NK-92 treated with Interleukin-12 subunit alpha and Interleukin-12 subunit beta, amount 100 ng/mL, for 24 hours (cell line): ENCODE results near the gene SEMA4D.

Source experiments
- DNase-seq: peaks from one replicate; lab custom pipeline; 2025; lab: John Stamatoyannopoulos, UW

The SEMA4D gene

DNA sequence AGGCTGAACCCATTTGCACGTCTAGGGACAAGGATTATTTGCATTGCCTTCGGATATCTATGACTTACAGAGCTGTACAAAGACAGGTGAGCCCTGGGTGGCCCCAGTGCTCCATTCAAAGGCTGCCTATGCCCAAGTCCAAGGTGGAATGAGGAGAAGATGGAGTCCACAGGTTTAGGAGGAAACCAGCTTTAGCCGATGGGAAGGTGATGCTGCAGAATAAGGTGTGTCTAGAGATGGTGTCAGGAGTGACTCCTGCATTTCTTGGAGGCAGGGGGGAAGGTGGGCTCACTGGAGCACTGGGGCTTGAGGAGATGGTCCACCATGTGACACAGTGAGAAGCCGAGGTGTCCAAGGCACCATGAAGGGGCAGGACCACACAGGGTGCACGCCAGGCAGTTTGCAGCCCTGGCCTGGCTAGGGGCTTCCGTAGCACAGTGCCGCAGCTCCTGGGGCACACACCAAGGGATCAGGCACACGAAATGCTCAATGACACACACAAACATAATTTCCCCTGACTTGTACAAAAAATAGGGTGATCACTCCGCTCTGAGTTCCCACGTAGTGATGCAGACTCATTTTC lies 32.1 kb downstream of the SEMA4D start:
- no peak for DNase-seq

DNA sequence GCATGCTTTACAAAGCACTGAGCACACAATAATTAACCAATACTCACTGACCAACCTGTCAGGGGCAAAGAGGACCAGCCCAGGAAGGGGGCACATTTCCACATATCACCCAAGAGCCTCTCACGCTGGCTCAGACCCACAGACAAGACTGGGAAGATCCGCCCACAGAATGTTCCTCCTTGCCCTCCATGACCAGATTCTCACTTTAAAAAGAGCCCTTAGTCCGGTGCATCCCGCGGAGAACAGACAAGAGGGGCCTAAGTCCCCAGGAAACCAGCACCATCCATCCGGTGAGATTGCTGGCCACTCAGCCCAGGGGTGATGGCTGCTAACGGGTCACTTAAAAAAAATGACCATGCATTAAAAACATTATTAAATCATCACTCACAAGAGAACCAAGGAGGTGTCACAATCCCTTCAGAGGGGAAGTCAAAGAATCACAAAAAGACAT lies 32.9 kb downstream of the SEMA4D start:
- DNase-seq = no peak

DNA sequence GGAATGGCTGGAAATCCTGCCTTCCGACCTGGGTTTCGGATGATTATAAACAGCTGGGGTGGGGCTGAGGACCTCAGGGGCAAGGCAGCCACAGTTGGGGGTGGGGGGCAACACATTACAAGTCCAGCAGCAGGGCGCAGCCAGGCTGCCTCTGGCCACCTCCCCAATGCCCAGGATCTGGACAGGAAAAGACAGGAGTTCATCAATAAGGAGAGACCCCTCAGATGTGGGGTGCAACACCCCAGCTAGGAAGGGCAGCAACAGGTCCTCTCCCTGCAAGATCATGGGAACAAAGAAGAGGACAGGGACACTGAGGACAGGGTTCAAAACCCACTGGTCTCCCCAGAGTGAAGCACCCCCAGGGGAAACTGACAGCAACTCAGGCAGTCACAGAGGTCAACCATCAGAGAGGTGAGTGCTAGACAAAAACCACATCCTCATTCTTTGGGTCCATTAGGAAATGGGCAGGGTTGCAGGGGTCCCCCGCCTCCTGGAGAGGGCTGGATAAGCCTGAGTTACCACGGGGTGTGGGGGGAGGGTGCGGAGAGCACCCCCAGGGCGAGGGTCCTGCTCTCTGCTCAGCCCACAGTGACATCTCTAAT lies 33.5 kb downstream of the SEMA4D start:
- peak; percentile 42 for DNase-seq

DNA sequence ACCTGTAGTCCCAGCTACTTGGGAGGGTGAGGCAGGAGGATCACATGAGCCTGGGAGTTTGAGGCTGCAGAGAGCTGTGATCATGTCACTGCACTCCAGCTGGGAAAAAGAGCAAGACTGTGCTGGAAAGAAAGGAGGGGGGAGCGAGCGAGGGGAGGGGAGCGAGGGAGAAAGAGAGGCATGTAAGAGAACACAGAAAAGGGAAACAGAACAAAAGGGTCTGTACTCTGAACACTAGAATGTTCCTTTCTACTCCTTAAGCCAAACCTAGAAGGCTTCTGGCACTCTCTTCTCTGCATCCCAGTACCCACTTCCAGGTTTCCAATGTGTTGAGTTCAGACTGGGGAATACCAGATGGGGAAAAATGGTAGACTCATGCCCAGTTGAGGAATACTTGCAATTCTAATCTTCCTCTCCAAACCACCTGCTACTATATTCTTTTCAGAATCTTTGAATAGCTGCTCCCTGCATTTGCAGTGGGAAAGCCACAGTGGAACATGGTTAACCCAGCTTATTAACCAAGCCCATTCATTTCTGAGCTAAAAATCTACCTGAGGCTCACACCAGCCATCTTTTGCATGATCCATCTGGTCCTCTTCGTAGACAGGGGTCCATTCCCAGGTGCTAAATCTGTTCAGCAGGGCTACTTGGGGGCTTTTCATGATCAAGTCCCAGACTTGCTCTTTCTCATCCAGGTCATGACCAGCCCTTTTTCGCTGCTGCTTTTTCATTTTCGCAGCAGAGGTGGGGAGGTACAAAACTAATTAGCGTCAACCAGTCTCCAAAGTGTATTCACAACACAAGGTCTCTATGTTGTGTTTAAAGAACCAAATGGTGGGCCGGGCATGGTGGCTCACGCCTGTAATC lies 34.9 kb downstream of the SEMA4D start:
- no peak for DNase-seq

DNA sequence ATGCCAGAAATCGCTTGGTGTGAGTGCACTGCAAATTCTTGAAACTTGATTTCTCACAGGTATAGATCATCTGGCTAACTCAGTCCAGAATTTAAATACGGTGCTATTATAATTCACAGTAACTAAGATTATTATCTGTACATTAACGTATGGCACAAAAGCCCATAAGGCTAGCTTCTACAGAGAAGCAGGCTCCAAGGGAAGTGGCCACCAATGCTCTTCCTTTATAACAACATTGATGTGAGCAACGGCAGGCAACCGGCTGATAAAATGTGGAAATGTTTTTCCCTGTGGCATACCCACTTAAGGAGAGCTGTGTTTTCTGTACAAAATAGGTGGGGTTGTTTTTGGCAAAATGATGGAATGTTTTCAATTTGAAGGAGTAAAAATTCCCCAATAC lies 35.7 kb downstream of the SEMA4D start:
- no peak for DNase-seq

DNA sequence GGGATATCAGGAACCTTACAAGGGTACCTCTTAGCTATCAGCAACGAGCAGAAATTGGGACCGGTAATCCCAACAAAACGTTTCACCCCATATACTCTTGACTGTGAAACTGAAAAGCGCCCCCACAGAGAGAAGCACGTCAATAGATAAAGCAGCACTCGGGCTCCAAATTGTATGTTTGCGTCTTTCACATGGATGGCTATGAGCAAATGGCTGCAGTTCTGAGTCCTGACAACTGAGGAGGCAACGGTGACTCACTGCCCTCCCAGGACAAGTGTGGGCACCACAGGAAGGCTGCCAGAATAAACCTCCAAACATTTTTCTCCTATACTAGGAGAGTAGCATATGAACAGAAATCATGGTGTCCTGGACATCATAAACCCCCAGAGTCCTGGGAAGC lies 36.6 kb downstream of the SEMA4D start:
- DNase-seq = no peak

DNA sequence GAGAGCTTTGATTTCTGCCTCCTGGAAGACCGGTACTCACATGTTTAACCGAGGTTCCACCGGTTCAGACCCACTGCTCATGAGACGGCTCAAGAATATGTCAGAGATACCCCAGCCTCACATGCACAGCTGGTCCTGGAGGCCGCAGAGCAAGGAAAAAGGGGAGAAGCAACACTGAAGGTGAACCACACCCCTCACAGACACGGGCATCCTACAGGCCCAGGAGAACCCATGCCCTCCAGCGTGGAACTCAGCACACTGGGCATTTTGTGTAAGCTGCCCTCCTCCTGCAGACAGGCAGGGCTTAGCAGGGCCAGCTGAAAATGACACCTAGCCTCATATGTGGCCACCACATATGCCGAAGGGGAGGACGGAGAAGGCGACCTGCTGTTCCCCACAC lies 37.4 kb downstream of the SEMA4D start:
- no peak for DNase-seq

DNA sequence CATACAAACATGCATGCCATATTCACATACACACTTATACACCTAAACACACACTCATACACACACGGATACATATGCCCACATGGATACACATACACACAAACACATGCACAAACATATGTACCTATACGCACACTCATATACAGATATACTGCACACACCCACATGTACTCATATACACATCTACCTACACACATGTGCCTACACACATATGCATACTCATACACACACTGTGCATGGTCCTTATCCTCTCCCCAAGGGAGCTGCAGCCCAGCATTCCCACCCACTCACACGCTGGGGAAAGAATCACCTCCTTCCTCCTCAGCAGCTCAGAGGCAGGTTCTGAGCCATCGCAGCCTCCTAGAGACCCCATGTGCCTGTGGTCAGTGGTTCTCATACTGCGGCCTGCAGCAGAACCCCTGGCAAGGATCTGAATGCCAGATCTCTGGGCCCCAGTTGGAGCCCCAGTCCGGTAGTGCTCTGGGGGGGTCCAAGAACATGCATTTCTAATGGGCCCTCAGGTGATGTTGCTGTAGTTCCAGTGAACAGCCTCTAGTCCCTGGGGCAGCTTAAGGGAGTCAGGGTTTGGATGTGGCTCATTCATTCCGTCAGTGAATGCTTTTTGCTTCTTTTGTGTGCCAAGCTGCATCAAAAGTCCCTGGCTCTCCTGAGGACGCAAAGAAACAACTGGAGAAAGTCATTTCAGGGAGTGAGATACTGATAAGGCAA lies 39.0 kb downstream of the SEMA4D start:
- no peak for DNase-seq

DNA sequence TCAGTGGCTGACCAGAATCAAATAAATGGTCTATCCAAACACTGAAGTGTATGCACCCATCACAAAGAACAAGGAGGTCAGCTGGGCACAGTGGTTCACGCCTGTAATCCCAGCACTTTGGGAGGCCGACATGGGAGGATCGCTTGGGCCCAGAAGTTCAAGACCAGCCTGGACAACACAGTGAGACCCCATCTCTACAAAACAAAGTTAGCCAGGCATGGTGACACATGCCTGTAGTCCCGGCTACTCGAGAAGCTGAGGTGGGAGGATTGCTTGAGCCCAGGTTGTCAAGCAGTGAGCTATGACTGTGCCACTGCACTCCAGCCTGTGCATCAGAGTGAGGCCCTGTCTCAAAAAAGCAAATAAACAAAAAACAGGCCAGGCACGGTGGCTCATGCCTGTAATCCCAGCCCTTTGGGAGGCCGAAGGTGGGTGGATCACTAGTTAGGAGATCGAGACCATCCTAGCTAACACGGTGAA lies 40.5 kb downstream of the SEMA4D start:
- DNase-seq = no peak

DNA sequence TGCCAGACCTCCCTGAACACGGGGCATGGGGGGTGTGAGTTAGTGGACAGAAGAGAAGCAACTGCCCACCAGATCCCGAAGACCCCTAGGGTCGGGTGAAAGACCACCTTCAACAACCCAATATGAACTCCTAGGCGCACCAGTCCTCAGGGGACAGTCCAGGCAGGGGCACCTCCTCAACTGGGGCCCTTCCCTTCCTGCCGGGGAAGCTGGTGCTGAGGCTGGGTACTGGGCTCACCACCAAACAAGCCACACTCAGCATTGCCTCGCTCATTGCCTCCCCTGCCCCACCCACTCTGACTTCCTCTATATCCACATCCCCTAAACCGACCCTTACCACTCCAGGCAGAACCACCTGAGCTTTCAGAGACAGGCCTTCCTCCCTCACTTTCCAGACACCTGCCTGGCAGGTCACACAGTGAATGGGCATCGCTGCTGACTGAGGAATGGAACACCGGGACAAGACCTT lies 42.5 kb downstream of the SEMA4D start:
- no peak for DNase-seq

DNA sequence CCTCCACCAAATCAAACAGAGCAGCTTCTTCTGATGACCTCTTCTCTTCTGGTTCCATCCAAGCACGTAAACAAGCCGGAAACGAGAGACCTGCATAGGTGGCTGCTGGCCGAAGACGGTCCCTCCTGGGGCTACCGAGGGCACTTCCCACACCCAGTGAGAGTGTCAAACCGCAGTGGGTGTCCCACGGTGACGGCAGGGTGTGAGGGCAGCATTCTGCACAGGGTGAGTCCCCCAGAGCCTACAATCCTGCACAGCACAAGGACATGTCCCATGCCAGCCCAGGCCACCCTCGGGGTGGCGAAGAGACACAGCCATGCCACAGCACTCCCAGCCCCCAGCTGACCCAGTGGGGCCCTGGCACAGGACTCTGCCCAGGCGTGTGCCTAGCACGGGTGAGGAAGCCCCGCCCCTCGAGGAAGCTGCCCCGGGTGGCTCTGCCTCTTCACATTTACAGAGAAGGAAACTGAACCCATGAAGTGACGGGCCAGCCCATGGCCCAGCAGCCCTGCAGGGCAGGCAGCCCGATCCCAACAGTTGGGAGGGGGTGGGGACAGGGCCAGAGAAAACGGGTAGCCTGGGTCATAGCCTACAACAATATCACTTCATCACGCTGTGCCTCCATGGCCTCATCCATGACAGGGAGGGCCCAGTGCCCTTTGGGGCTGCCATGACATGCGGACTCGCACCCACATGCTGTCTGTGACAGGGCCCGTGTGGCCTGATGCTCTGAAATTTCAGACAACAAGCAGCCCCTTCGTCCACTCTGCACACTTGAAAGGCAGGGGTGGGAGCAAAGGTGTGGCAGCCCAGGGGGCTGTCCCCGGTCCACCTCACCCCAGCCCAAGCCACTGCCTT lies 43.2 kb downstream of the SEMA4D start:
- no peak for DNase-seq

DNA sequence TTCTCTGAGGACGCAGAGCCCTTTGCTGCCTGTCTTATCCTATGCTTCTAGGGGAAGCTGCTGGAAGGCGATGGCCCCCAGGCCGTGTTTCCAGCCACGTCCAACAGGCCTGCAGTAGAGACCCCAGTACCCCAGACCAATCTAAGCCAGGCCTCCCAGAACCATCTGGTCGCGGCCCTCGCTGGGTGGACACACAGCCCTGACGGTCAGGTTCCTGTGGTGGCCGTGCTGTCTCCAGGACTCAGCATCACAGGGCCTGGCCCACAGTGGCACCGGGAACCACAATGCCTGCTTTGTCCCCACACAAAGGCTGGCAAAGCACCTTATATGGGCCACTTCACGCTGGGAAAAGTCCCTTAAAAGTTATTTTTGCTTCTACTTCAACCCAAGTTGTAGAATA lies 44.5 kb downstream of the SEMA4D start:
- DNase-seq = no peak

DNA sequence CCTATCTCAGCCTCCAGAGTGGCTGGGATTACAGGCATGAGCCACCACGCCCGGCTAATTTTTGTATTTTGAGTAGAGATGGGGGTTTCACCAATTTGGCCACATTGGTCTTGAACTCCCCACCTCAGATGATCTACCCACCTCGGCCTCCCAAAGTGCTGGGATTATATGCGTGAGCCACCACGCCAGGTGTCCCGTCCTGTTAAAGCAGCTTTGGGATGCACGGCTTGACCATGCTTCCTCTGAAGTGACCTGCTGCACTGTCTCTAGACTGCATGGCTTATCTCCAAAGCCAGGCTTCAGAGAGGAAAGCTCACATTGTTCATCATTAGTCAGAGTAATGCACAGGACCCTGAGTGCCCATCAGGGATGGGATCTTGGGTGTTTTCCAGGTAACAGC lies 45.4 kb downstream of the SEMA4D start:
- no peak for DNase-seq

DNA sequence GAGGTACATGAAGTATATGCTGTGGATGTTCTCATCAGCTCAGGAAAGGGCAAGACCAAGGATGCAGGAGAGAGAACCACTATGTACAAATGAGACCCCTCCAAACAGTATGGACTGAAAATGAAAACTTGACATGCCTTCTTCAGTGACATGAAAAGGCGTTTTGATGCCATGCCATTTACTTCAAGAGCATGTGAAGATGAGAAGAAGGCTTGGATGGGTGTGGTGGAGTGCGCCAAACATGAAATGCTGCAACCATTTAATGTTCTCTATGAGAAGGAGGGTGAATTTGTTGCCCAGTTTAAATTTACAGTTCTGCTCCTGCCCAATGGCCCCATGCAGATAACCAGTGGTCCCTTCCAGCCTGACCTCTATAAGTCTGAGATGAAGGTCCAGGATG lies 47.7 kb downstream of the SEMA4D start:
- no peak for DNase-seq

DNA sequence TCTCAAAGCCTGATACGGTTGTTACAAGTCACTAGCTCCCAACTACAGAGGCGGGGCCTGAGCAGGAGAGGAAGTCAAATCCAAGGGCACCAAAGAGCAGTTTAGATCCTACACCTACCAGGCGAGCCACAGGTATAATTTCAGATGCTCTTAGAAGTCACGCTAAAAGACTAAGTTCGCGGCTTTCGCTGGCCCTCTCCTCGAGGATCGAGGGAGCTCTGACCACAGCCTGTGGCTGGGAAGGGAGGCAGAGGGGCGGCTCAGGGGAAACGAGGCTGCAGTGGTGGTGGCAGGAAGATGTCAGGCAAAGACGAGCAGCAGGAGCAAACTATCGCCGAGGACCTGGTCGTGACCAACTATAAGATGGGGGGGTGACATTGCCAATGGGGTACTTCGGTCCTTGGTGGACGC lies 48.6 kb downstream of the SEMA4D start:
- no peak for DNase-seq

DNA sequence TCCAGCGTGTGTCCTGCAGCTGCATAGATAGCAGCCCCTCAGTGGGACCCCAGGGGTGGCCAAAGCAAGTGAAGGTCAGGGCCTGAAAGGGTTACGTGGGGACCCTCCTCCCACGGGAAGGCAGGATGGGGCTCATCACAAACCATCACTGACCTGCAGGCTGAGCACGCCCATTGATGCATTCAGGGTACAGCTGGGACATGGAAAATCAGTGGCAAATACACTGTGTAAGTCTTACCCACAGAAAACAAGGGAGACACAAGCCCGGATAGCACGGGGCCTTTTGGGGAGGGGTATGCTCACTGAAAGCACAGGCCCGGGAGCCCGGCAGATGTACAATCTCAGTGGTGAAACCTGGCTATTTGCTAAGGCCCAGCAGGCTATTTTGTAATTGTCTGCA lies 49.1 kb downstream of the SEMA4D start:
- no peak for DNase-seq

DNA sequence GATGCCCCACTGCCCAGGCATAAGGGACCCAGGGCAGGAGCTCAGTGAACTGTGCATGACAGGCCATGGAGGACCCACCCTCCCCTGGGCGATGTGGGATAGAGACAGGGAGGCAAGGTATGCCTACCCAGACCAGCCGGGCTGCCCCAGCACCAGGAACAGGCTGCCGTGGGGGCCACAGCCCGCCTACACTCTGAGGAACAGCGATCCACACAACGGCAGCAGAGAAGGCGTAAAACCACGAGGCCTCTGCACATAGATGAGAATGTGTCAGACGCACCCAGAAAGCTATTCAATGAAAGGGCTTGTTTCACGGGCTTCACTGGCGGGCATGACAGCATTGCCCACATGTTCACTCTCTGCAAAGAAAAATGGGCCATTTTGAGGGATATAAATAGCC lies 49.5 kb downstream of the SEMA4D start:
- peak; percentile 30 for DNase-seq

DNA sequence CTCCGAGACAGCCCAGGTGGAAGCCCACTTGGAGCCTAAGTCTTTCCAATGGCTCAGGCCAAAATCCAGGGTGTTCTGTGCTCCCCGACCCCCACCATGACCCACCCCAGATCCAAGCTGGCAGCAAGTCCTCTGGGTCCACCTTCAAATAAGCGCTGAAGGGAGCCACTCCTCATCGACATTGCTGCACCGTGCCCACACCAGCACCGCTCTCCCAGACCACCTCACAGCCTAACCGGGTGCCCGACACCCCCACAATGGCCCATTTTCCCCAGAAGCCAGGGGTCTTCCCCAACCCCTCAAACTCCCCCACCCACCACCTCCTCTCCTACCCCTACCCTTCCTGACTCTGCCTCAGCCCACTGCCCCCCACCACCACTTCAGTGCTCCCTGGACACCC lies 50.5 kb downstream of the SEMA4D start:
- DNase-seq = no peak

DNA sequence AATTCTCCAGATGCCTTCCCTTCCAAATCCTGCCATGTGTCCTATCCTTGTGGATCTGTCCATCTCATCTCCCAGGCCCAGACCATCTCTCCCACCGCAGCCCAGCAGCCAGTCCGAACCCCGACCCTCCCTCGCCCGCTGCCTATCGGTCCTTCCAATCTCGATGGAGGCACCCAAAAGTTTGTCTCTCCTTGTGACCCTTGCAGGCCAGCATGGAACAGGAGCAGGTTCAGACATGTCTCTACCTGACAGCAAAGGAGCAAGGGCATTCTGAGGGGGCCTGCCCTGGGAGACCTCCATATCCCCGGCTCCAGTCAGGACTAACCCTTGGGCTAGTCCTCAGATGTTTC lies 51.0 kb downstream of the SEMA4D start:
- no peak for DNase-seq

DNA sequence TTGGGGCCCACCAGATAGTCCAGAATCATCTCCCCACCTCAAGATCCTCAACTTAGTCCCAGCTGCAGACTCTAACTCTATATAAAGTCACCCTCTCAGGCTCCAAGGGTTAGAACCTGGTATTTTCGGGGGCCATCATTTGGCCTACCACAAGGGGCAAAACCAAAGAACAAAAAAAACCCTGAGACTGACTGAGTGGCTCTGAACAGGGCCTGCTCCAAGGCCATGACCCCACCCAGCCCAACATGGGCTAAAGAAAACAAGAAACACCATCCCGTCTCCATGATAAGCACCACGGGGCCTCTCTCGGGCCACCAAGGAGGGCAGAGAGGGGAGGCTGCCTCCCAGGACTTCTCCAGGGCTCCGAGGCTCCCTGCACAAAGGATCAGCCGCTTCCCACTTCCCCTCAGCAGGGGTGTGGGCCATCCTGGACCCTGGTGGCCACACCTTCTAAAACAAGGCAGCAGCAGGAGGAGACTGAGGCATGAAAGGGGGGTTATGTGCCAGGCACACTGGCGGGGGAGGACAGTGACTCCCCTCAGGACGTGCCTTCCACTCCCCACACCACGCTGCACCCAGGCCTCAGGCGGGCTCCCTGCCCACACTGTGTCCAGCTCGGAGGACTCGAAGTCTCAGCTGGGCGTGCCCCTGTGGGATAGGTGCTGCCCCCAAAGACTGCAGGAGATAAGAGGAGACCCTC lies 51.5 kb downstream of the SEMA4D start:
- DNase-seq = no peak

DNA sequence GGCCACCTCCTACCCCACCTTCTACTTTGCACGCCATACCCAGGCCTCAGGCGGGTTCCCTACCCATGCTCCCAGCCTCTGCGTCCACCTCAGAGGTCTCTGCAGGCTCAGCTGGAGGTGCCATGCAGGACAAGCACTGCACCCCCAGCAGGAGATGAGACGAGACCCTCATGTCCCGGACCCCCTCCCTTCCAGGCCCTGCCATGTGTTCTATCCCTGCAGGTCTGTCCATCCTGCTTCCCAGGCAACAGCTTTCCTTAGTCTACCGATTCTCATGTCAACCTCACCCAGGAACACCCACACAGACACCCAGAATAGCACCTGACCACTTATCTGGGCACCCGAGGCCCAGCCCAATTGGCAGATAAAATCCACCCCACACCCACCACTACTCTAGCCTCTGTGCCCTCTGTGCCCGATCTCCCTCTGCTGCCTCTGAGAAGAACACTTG lies 52.1 kb downstream of the SEMA4D start:
- no peak for DNase-seq
